Fibroblast of gingiva (primary cell): ENCODE measurements around the gene TUBB8.
A peak's percentile ranks its signal among the peaks of the same experiment; 100 is the strongest.
"Not testable (repeated sequence)": the region's sequence is repeated elsewhere in the genome, so short reads cannot be mapped to it uniquely, and the experiment has no call there.

Experiments
- DNase-seq: peaks from one replicate; pipeline ENCODE4 v3.0.0-alpha.2; 2011; ENCODE audit warnings: low read depth

The TUBB8 gene

GRCh38 chr10:48996-49395 lies at the start of gene TUBB8:
TUBB8 (minus strand) TSS chr10:49296; CDS start chr10:49238, 58 bp downstream.
- no peak for DNase-seq

- no peak for DNase-seq
Observed at GRCh38 chr10:96466-96865, 47.4 kb upstream of the TUBB8 start.

- no peak for DNase-seq
Observed at GRCh38 chr10:95356-96115, 46.4 kb upstream of the TUBB8 start.

GRCh38 chr10:94613-95012 lies 45.5 kb upstream of the TUBB8 start:
- DNase-seq = no peak

- no peak for DNase-seq
Observed at GRCh38 chr10:92846-93245, 43.8 kb upstream of the TUBB8 start.

GRCh38 chr10:92153-92552 lies 43.1 kb upstream of the TUBB8 start:
- DNase-seq = no peak

- DNase-seq = no peak
Observed at GRCh38 chr10:91313-91712, 42.2 kb upstream of the TUBB8 start.

GRCh38 chr10:90161-90560 lies 41.1 kb upstream of the TUBB8 start:
- no peak for DNase-seq

GRCh38 chr10:89248-89647 lies 40.2 kb upstream of the TUBB8 start:
- no peak for DNase-seq

GRCh38 chr10:88253-88652 lies 39.2 kb upstream of the TUBB8 start:
- no peak for DNase-seq

GRCh38 chr10:87177-88080 lies 38.3 kb upstream of the TUBB8 start:
- no peak for DNase-seq

GRCh38 chr10:86031-86430 lies 36.9 kb upstream of the TUBB8 start:
- DNase-seq = no peak

GRCh38 chr10:85044-85443 lies 35.9 kb upstream of the TUBB8 start:
- DNase-seq = no peak

- no peak for DNase-seq
Observed at GRCh38 chr10:83930-84530, 34.9 kb upstream of the TUBB8 start.

- DNase-seq = no peak
Observed at GRCh38 chr10:80477-81105, 31.5 kb upstream of the TUBB8 start.

- DNase-seq = no peak
Observed at GRCh38 chr10:79532-80215, 30.6 kb upstream of the TUBB8 start.

GRCh38 chr10:78556-78955 lies 29.5 kb upstream of the TUBB8 start:
- DNase-seq = no peak

GRCh38 chr10:74266-74621 lies 25.1 kb upstream of the TUBB8 start:
- DNase-seq = not testable (repeated sequence)

- peak; percentile 37 for DNase-seq
Observed at GRCh38 chr10:73543-74265, 24.6 kb upstream of the TUBB8 start.

GRCh38 chr10:68156-68555 lies 19.1 kb upstream of the TUBB8 start:
- DNase-seq = not testable (repeated sequence)

- not testable (repeated sequence) for DNase-seq
Observed at GRCh38 chr10:49926-50325, 830 bp upstream of the TUBB8 start.
